Stimulated activated CD8-positive, alpha-beta memory T cell treated with anti-CD3 and anti-CD28 coated beads, Interleukin-4, amount 100 ng/mL, for 4 hours (primary cell): Measurements from ENCODE around the gene SYT4.
"Not testable (repeated sequence)": the region's sequence is repeated elsewhere in the genome, so short reads cannot be mapped to it uniquely, and the experiment has no call there.

Source experiments
- DNase-seq, 2 donors: peaks; one replicate each; pipeline ENCODE4 v3.0.0-alpha.2; 2020; ENCODE audit warnings: low read depth in 2 of 2, low spot score in 1 of 2

The SYT4 gene, protein sequence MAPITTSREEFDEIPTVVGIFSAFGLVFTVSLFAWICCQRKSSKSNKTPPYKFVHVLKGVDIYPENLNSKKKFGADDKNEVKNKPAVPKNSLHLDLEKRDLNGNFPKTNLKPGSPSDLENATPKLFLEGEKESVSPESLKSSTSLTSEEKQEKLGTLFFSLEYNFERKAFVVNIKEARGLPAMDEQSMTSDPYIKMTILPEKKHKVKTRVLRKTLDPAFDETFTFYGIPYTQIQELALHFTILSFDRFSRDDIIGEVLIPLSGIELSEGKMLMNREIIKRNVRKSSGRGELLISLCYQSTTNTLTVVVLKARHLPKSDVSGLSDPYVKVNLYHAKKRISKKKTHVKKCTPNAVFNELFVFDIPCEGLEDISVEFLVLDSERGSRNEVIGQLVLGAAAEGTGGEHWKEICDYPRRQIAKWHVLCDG

DNA sequence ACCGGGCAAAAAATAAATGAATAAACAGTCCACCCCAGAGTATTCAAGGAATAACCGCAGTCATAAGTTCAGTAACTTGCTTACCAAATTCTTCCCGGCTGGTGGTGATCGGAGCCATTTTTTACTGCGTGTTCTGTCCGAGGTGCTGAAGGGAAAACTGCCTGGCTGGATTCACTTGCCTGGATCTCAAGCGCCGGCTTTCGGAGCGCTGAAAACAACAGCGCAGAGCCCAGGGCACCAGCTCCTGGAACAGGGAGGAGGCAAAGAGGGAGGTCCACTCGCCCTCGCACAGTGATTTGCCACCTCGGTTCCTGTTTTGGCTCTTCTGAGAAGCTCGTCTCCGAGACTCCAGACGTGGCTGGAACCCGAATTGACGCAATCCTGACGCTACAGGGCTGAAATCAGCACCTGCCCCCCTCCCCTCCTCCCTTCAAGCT is at the start of gene SYT4:
Gene SYT4 (minus strand): TSS at position 327 of the 437 bp plus-strand sequence. CDS start 209 bp downstream, at position 118.
- no peak for DNase-seq

DNA sequence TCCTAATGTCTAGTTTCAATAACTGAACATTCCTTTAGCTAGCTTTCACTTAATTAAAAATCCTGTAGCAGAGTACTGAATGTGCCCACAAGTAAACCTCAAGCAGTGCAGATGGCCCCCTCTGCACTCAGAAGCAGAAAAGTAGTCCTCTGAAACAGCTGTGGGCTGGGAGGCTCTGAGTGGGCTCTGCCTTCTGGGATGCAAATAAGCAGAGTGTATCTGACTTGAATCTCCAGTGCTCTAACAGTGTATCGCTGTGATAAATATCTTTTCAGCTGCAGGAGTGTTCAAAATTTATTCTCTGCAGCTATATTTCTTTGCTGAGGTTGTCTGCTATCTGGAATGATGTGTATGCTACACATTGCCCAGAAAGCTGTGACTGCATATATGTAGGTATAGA is 44.8 kb upstream of the SYT4 start:
- no peak for DNase-seq

DNA sequence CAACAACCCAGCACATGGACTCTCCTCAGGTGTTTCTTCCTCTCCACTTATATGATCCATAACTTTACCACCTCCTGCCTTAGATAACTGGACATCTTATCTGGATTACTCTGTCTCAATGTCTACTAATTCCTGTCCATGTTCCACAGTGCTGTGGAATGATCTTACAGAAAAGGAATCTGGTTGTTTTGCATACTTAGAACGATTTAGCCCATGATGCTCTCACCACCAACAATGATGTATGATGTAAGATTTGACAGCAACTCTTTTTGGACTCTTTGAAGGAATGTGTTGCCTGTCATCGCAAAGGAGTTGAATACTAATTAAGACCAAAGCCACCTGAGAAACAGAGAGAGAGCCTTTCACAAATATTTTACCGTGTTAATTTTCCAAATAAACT is 37.7 kb upstream of the SYT4 start:
- DNase-seq: no peak

DNA sequence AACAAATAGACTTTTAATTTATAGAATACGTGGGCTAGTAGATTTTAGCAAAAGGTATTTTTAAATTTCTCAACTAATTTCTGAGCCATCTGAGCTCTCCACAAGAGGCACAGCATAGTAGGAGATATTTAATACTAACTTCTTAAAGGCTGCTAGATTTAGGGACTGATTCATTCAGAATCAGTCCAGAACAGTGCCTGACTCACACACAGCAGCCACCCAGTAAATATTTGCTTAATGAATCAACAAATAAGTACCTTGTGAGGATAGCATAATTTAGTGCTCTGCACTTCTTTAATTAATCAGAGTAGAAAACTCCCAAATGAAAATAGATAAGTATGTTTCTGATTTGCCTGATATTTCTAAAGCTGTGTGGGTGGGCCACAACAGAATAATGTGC is 35.6 kb upstream of the SYT4 start:
- no peak for DNase-seq

DNA sequence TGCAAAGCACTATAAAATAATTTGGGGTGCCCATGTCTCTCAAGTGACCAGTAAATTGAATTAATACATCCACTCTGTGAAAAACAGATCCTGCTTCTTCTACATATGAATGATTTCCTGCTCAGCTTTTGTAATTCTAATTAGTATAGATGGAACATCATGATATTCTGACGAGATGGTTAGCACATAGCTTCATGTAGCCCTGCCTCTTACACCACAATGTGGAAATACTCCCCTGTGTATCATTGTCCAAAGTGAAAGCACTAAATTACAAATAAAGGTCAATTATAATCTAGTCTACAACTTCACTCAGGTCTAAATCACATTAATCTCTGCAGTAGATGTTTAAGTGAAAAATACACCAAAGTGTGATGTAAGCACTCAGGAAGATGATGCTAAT is 32.9 kb upstream of the SYT4 start:
- DNase-seq: no peak

DNA sequence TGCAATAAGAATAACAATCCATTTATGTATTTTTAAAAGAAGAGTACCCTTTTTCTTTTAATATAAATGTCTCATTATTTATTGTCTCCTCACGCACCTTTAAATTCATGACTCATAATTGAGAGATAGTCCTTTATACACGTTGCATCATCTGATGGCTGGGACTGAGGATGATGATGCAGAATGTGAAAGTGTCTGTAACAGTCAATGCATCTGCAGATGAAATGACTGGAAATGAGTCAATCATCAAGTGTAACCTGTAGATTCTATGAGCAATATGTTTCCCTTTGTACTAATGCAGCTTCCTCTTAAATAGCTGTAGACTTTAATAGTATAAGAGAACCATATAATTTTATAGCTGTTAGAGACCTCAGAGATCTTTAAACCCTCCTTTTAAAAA is 26.1 kb upstream of the SYT4 start:
- DNase-seq: no peak

DNA sequence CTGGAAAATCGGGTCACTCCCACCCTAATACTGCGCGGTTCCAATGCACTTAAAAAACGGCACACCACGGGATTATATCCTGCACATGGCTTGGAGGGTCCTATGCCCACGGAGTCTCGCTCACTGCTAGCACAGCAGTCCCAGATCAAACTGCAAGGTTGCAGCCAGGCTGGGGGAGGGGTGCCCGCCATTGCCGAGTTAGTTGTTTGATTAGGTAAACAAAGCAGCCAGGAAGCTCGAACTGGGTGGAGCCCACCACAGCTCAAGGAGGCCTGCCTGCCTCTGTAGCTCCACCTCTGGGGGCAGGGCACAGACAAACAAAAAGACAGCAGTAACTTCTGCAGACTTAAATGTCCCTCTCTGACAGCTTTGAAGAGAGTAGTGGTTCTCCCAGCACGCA is 8.9 kb upstream of the SYT4 start:
- not testable (repeated sequence) for DNase-seq

DNA sequence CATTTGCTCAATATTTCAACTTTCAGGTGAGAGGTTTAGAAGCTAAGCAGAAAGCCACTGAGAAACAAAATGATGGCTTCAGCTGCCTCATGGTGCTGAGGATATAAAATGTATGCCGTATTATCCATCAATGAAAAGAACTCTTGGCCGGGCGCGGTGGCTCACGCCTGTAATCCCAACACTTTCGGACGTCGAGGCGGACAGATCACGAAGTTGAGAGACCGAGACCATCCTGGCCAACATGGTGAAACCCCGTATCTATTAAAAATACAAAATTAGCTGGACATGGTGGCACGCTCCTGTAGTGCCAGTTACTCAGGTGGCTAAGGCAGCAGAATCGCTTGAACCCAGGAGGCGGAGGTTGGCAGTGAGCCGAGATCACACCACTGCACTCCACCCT is 6.0 kb upstream of the SYT4 start:
- no peak for DNase-seq

DNA sequence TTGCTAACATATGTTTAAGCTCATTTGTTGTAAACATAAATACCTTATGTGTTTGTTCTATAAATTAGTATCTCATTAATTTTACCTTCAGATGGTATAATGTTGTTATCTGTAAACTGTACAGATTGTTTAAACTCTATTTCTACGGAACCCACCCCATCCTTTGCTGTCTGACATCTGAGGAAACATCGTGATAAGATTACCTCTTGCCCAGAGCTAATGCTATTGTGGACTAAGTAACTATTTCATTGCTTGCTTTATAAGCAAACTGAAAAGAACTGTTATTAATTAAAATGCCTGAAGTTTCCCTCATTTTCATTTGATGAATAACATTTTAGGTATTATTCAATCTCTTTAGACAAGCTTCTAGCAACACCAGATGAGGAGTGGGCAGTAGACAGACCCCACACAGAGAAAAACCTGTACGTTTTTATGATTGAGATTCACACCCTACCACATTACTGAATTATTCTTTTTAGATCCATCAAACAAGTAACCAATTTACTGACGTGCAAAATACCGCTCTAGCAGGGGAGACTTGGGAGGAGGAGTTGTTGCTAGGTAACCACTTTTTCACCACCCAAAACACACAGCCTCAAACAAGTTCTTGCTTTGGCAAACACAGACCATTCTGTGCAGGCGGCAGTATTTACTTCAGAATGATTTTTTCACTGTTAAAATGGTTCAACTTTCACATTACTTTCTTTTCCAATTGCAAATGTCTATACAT is 1.9 kb upstream of the SYT4 start:
- DNase-seq: no peak

DNA sequence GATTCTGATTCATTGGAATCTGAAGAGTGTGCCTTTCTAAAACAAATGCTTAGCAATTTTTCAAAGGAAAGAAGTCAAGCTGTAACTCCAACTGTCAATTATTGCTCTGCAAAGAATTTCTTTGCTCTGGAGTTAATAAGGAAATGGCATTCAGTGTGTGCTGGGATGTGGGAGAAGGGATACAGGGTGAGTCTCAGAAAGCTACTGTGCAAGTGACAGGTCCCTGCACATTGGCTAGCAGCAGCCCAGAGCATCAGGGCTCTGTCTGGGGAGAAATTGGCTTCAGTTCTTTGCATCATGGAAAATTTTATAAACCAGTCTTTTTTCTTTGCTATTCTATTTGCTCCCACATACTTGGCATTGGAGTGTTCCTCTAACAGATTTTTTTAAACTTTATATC is 1.1 kb upstream of the SYT4 start:
- DNase-seq: no peak

DNA sequence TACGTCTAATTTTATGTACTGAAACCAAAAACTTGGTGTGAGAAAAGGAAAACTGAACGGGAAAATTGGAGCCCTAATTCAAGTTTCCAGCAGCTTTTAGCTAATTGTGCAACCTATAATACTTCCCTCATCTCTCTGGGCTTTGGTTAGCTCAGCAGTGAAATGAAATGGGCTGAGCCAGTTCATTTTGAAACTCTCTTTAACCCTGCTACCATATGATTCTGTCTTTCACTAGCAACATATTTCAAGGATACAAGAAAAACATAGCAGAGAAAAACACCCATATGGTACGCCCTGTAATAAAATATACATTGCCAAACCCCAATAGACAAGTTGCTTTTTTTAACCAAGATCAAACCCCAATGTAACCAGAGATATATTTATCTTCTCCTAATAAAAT is 799 bp downstream of the SYT4 start:
- DNase-seq: no peak

DNA sequence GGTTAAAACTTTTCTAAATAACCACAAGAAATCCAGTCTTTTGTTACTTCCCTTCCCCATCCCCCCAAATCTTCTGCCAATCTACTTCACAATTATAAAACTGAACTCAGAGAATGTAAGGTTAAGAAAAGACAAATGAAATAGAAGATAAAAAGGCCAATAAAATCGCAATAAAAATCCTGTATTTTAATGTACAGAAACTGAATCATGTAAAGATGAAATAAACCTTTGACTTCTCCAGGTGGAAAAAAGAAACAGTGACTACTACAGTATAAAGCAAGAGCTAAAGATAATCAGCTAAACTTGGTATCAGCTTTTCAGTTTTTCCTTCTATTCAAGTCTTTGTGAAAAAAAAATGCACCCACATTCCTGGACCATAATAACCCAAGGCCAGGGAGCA is 1.7 kb downstream of the SYT4 start:
- no peak for DNase-seq

DNA sequence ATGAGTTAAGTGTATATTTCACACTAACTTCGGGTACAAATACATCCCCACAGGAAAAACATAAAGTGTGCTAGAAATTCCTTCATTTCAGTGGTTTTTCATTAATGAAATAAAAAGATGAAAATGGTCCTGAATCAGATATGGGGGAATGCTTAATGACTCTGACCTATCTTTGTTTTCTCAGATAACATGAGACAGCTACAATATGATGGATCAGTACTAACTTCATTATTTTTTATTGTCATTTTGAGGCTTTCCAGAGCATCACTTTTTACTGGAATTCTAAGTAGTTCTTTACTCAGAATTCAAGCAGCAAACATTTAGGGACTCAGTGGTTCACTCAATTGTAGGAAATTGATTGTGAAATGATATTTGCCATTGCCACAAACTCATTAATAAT is 2.8 kb downstream of the SYT4 start:
- DNase-seq: no peak

DNA sequence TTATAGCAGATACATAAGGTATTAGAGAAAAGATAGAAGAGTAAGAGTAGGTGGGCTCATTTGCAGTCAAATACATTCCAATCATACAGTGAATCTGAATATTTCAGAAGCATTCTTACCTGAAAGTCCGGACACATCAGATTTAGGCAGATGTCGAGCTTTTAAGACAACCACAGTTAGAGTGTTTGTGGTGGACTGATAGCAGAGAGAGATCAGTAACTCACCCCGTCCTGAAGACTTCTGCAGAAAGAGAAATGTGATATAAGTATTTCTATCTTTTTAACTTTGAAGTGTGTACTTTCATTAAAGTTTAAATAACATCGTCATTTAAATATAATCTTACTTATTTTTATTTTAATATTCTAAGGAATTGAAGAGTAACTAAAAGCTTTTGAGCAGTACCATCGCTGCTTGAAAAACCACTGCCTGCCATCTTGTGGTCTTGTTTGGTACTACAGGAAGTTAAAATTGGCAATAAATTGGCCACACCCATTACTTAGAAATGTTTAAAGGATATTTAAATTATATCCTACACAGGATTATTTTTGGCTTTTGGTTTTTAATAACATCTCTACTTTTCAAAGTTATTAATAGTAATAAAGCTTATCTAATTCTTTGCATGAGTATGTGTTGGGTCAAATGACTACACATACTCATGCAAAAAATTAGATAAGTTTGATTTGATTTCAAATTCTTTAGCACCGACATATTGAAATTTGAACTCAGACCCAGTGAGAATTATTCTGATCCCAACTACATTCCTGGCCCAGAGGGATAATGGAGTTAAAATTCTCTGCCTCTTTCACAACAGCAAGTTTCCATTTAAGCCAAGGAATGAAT is 5.5 kb downstream of the SYT4 start:
- DNase-seq: no peak

DNA sequence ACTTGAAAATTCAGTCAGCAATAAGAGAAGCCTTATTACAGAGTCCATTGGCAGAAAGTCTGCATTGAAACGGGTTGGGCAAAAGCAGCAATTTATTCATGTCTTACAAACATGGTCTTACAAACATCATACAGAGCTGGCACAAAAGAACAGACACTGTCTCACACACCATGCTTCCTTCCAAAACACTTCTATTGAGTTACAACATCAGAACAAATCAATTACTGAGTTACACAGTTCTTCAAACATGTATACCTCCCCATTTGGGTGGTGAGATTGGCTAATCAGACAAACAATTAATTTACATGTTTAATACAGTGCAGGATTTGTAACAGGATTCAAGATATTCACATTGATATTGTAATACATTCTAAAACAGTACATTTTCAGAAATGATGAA is 9.5 kb downstream of the SYT4 start:
- no peak for DNase-seq

DNA sequence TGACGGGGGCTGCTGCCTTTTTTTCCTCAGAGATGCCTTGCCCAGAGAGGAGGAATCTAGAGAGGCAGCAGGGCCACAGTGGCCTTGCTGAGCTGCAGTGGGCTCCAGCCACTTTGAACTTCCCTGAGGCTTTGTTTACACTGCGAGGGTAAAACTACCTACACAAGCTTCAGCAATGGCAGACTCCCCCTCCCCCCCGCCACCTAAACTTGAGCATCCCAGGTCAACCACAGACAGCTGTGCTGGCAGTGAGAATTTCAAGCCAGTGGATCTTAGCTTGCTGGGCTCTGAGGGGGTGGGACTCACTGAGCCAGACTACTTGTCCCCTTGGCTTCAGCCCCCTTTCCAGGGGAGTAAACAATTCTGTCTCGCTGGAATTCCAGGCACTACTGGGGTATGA is 11.8 kb downstream of the SYT4 start:
- no peak for DNase-seq

DNA sequence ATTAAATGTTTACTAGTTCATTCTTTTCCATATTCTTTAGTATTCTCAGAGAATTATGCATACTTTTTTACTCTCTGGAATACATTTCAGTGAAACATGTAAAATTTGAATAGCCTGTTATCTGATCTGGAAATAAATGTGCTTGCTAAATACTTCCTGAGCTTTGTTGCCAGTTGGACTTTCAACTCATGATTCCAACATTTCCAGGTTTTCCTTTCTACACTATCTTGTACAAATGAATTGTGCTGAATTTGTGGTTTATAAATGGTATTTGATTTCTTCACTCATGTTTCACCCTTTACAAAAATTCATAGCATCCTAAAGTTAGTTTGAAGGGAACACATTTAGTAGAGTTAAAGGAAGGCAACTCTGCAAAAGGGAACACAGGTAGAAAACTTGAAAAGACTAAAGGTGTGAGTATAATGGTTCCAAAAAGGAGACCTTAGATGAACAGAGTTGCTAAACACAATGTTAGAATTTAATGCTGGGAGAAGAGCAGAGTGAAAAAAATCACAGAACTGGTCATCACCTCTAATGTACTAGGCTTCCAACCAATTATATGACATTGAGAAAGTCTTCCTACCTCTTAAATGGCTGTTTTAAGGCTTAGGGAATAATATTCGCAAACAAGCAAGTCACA is 28.6 kb downstream of the SYT4 start:
- no peak for DNase-seq

DNA sequence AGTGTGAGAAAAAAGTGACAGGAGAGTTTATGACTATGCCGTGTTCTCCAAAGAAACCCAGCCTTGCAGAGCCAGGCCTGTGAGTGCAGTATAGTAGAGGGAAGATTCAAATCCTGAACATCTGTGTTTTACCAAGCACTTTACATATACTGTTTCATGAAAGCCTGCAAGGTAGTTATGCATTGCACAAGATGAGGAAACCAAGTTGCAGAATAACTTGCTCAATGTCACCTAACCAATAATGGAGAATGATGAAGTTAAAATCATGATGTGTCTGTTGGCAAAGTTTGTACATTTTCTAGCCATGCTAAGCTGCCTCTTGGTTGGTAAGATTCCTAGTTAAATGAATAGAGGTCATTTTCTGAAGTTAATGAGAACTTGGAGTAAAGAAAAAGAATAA is 29.3 kb downstream of the SYT4 start:
- DNase-seq: no peak

DNA sequence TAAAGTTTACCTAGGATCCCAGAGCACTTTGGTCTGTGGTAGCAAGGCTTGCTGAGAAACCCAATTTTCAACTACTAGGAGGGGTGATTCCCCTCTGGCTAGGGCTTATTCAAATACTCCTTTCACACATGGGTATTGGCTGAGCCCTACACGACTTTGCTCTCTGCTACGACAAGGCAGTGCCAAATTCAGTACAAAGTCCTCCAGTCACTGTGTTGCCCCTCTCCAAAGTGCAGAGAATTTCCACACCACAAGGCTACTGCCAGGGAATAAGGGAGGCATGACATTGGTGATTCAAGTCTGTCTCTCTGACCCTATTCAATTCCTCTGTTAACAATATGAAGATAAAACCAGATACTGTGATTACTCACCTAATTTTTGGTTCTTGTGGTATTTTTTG is 38.9 kb downstream of the SYT4 start:
- no peak for DNase-seq

DNA sequence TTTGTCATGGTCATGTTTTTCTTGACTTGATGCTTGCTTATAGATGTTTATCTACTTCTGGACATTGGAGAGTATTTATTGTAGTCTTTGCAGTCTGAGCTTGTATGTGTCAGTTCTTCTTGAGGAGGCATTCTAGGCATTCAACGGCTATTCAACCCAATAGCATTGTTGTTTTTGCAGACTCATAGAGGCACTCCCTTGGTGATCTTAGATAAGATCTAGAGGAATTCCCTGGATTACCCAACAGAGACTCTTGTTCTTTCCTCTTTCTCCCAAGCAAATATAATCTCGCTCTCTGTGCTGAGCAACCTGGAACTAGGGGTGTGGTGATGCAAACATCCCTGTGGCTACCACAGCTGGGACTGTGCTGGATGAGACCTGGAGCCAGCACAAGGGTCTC is 40.4 kb downstream of the SYT4 start:
- DNase-seq: no peak

DNA sequence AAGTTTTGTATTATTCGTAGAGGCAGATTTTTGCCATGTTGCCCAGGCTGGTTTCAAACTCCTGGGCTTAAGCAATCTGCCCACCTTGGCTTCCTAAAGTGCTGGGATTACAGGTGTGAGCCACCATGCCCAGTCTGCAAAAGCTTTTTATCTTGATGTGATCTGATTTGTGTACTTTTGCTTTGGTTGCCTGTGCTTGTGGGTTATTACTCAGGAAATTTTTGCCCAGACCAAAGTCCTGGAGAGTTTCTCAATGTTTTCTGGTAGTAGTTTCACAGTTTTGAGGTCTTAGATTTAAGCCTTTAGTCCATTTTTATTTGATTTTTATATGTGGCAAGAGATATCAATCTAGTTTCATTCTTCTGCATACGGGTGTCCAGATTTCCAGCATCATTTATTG is 42.4 kb downstream of the SYT4 start:
- DNase-seq: no peak
